OCI-LY7 (cell line): ENCODE data around the gene STPG1. TPM values are rescaled to one million over a fixed set of nuclear protein-coding genes. Genes with fewer than 3 reads are reported as not detected.

Source experiments
- BruUV-seq: library from RNA; stranded (reverse); fragments of 400-500 nt; replicated peaks from 2 replicates; lab custom pipeline; 2021; lab: Mats Ljungman, UMichigan
- CTCF ChIA-PET: fragments of 300-600 bp; sonication (Branson Sonifier 250); formaldehyde crosslinking; loops from one replicate; lab custom pipeline; 2022; ENCODE audit warnings: antibody characterized with exemption; ENCODE audit not compliant: unreplicated experiment; lab: Charles Lee
- POLR2A ChIA-PET: fragments of 300-600 bp; sonication (Branson Sonifier 250); formaldehyde crosslinking; loops from one replicate; lab custom pipeline; 2022; ENCODE audit warnings: antibody characterized with exemption; lab: Charles Lee
- DNase-seq: peaks from one replicate; pipeline ENCODE4 v3.0.0-alpha.2; 2015; ENCODE audit warnings: low spot score
- H2AFZ ChIP-seq: fragments of 200-600 bp; sonication (generic), shearing (Covaris generic); 2 replicates; pipeline ENCODE4 v1.6.1; 2014; ENCODE audit warnings: mild to moderate bottlenecking, antibody characterized with exemption, low read length, moderate library complexity
- H3K27ac ChIP-seq: fragments of 200-600 bp; sonication (generic); 2 replicates; pipeline ENCODE4 v1.5.1; 2014; ENCODE audit warnings: mixed run types, low read depth, mild to moderate bottlenecking, moderate library complexity, low read length, inconsistent platforms; ENCODE audit not compliant: poor library complexity, severe bottlenecking
- H3K36me3 ChIP-seq: fragments of 200-600 bp; sonication (generic); 2 replicates; pipeline ENCODE4 v1.6.1; 2014; ENCODE audit warnings: mild to moderate bottlenecking, antibody characterized with exemption, low read length, moderate library complexity, mixed read lengths; ENCODE audit not compliant: insufficient read depth
- H3K4me1 ChIP-seq: fragments of 200-600 bp; sonication (generic); 2 replicates; pipeline ENCODE4 v1.5.1; 2014; ENCODE audit warnings: mild to moderate bottlenecking, low read length; ENCODE audit not compliant: insufficient read depth, poor library complexity, severe bottlenecking
- H3K4me2 ChIP-seq: fragments of 200-600 bp; sonication (generic); 2 replicates; pipeline ENCODE4 v1.6.1; 2014; ENCODE audit warnings: mild to moderate bottlenecking, low read length
- H3K4me3 ChIP-seq: fragments of 200-600 bp; sonication (generic); 2 replicates; pipeline ENCODE4 v1.5.1; 2014; ENCODE audit warnings: mild to moderate bottlenecking, low read depth, low read length; ENCODE audit not compliant: poor library complexity, severe bottlenecking
- H3K79me2 ChIP-seq: fragments of 200-600 bp; sonication (generic); 2 replicates; pipeline ENCODE4 v1.6.1; 2016; ENCODE audit warnings: low read depth, mild to moderate bottlenecking, low read length, moderate library complexity, mixed read lengths; ENCODE audit not compliant: insufficient read depth
- H3K9me2 ChIP-seq: fragments of 200-600 bp; sonication (generic); 2 replicates; pipeline ENCODE4 v1.6.1; 2016; ENCODE audit warnings: mild to moderate bottlenecking, low read length, mixed read lengths; ENCODE audit not compliant: insufficient read depth
- H3K9me3 ChIP-seq: fragments of 200-600 bp; sonication (generic); 2 replicates; pipeline ENCODE4 v1.6.1; 2014; ENCODE audit warnings: mild to moderate bottlenecking, mixed run types, low read length, mixed read lengths
- H4K20me1 ChIP-seq: fragments of 200-600 bp; sonication (generic); 2 replicates; pipeline ENCODE4 v1.6.1; 2014; ENCODE audit warnings: mild to moderate bottlenecking, antibody characterized with exemption, low read length, moderate library complexity, mixed read lengths; ENCODE audit not compliant: insufficient read depth
- EZH2phosphoT487 ChIP-seq: fragments of 200-600 bp; sonication (generic); IDR thresholded peaks from 2 replicates; pipeline ENCODE4 v1.6.1; 2018; ENCODE audit warnings: low read depth, borderline replicate concordance, mild to moderate bottlenecking, mixed run types, antibody characterized with exemption, low read length, moderate library complexity, mixed read lengths
- intact Hi-C: fragments of 100-400 bp; cut with micrococcal nuclease; formaldehyde crosslinking; loops from one replicate; pipeline ENCODE4 v1.10.0; 2022; ENCODE audit not compliant: unreplicated experiment
- total RNA-seq, 2 experiments: library from RNA; depleted of rRNA in 1 of 2; stranded (reverse); fragments of >200 nt in 1 of 2; shearing (Covaris generic) in 1 of 2; gene quantifications; 2 replicates each; pipeline ENCODE4 v1.2.3, GENCODE V29; 2014 to 2022
- TF ChIP-seq, protein P1 (sequence below): fragments of 200-600 bp; sonication (generic); conservative IDR thresholded peaks from 2 replicates; pipeline ENCODE4 v1.5.1; 2014; ENCODE audit warnings: mild to moderate bottlenecking, antibody characterized with exemption, low read length, moderate library complexity, mixed read lengths

The STPG1 gene
- total RNA-seq, 2 experiments from 2014 or later: 5.1 to 9.6 TPM

DNA sequence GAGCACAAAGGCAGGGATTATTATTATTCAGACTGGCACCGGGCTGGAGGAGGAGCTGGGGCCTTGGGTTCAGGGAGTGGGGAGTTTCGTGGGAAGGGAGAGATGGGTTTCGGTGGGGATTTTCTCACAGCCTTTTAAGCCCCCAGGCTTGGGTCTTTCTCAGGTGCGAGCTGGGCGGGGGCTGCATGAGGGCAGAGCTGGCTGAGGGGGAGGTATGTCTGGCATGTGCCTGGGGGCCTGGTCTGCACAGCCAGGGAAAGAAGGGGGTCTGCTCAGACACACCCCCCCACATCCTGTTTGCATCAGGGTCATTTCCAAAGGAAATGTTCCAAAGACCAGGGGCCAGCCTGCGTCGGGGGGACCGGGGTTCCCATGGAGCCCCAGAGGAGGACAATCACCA is 72.8 kb downstream of the STPG1 start:
- no peak for DNase-seq
- Histone ChIP-seq H3K4me1 (peaks cover 16% of the 10 kb centered on the region), H4K20me1 (no peaks in the 10 kb centered on the region), H3K79me2 (no peaks in the 10 kb centered on the region), H3K9me3 (no peaks in the 10 kb centered on the region), H2AFZ (peak overlapping the region; percentile 38; the same call in 1 of the 2 replicates), H3K4me2 (peak overlapping the region; percentile 43), H3K36me3 (no peaks in the 10 kb centered on the region), H3K27ac (no peak overlapping the region), H3K9me2 (no peaks in the 10 kb centered on the region), H3K4me3 (no peak overlapping the region)
- BruUV-seq: no TSS peak
- no peak for TF ChIP-seq EZH2phosphoT487
- TF ChIP-seq, protein P1, sequence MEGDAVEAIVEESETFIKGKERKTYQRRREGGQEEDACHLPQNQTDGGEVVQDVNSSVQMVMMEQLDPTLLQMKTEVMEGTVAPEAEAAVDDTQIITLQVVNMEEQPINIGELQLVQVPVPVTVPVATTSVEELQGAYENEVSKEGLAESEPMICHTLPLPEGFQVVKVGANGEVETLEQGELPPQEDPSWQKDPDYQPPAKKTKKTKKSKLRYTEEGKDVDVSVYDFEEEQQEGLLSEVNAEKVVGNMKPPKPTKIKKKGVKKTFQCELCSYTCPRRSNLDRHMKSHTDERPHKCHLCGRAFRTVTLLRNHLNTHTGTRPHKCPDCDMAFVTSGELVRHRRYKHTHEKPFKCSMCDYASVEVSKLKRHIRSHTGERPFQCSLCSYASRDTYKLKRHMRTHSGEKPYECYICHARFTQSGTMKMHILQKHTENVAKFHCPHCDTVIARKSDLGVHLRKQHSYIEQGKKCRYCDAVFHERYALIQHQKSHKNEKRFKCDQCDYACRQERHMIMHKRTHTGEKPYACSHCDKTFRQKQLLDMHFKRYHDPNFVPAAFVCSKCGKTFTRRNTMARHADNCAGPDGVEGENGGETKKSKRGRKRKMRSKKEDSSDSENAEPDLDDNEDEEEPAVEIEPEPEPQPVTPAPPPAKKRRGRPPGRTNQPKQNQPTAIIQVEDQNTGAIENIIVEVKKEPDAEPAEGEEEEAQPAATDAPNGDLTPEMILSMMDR: no peak
- ChIA-PET CTCF (no interaction called here), POLR2A (no interaction called here)
- intact Hi-C loops: no loop called here

DNA sequence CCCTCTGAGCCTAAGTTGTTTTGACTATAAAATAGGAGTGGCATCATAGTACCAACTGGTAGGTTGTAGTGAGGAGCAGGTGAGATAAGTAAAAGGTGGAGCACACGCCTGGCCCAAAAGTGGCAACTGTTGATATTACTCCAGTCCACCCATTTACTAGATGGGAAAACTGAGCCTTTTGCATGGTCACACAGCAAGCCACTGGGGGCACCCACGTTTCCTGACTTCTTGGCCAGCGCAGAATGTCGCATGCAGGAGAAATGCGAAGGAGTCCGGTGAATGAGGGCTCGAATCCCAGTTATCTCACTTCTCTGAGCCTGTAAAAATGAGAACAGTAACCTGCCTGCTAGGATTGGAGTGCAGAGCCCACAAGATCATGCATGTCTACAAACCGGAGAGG is 73.6 kb downstream of the STPG1 start:
- H3K27ac ChIP-seq: no peak overlapping the region
- H3K4me2 ChIP-seq: no peak overlapping the region
- no peaks in the 10 kb centered on the region for H3K9me2 ChIP-seq
- TF ChIP-seq EZH2phosphoT487: no peak
- TF ChIP-seq, protein P1: no peak
- DNase-seq: no peak
- H3K4me3 ChIP-seq: no peak overlapping the region
- H2AFZ ChIP-seq: no peak overlapping the region
- peaks cover 16% of the 10 kb centered on the region for H3K4me1 ChIP-seq
- H3K79me2 ChIP-seq: no peaks in the 10 kb centered on the region
- CTCF ChIA-PET: no interaction called here
- BruUV-seq: no TSS peak
- POLR2A ChIA-PET: no interaction called here
- H3K9me3 ChIP-seq: no peaks in the 10 kb centered on the region
- intact Hi-C loops: no loop called here
- no peaks in the 10 kb centered on the region for H3K36me3 ChIP-seq
- no peaks in the 10 kb centered on the region for H4K20me1 ChIP-seq

DNA sequence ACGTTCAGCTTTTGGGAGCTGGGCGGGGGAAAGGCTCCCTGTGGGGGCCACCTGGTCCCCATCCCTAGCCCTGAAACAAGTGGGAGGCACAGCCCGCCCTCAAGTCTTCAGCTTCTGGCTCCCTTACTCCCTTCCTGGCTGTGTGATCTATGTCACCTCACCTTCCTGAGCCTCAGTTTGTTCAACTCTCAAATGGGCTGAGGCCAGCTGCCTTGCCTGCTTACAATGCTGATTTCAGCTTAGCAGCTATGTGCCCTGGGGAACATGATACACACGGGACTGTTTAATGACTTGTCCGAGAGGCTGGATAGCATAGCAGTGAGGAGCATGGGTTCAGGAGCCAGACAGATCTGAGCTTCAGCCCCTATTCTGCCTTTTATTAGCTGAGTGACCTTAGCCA is 75.1 kb downstream of the STPG1 start:
- intact Hi-C loops: no loop called here
- Histone ChIP-seq H3K4me2 (no peak overlapping the region), H3K4me1 (peaks cover 23% of the 10 kb centered on the region), H3K9me3 (no peaks in the 10 kb centered on the region), H3K9me2 (no peaks in the 10 kb centered on the region), H3K79me2 (no peaks in the 10 kb centered on the region), H4K20me1 (no peaks in the 10 kb centered on the region), H3K36me3 (no peaks in the 10 kb centered on the region), H2AFZ (no peak overlapping the region), H3K4me3 (no peak overlapping the region), H3K27ac (no peak overlapping the region)
- no TSS peak for BruUV-seq
- ChIA-PET CTCF (interaction anchor here (0.5 to 1.0 kb wide), 2 partner anchors 10 to 55 kb away, joined by 3 read pairs; no protein-coding TSS in a partner anchor), POLR2A (interaction anchor here (0.7 kb wide), 1 partner anchor 49 kb away, joined by 4 read pairs; no protein-coding TSS in a partner anchor)
- TF ChIP-seq EZH2phosphoT487: no peak
- TF ChIP-seq, protein P1: no peak
- DNase-seq: no peak
